Upper lobe of left lung (tissue), 6 donors: ENCODE measurements around the gene CTNNBL1. TPM values are rescaled to one million over a fixed set of nuclear protein-coding genes. Genes with fewer than 3 reads are reported as not detected.
A peak's percentile ranks its signal among the peaks of the same experiment; 100 is the strongest.

ENCODE experiments used
- ATAC-seq, 2 donors: fragments of 200-7000 bp; cut with Tn5 transposase; one replicate each; pipeline ENCODE4 v1.9.1; 2022; ENCODE audit warnings: mild to moderate bottlenecking in 2 of 2, moderate library complexity in 2 of 2; ENCODE audit not compliant: low FRiP score in 2 of 2
- DNase-seq, 2 donors: peaks; one replicate each; pipeline ENCODE4 v3.0.0-alpha.2; 2019 to 2020
- H3K27ac ChIP-seq, 4 donors: fragments of 200-600 bp; sonication (generic); one replicate each; pipeline ENCODE4 v1.5.1; 2016 to 2019
- H3K27me3 ChIP-seq, 4 donors: fragments of 200-600 bp; sonication (generic); one replicate each; pipeline ENCODE4 v1.5.1; 2017 to 2019
- H3K36me3 ChIP-seq, 4 donors: fragments of 200-600 bp; sonication (generic); one replicate each; pipeline ENCODE4 v1.5.1; 2016 to 2019
- H3K4me1 ChIP-seq, 4 donors: fragments of 200-600 bp; sonication (generic); one replicate each; pipeline ENCODE4 v1.5.1; 2018 to 2019
- H3K4me3 ChIP-seq, 4 donors: fragments of 200-600 bp; sonication (generic); one replicate each; pipeline ENCODE4 v1.5.1; 2017 to 2019; ENCODE audit warnings: mild to moderate bottlenecking in 2 of 4, moderate library complexity in 1 of 4
- H3K9me3 ChIP-seq, 4 donors: fragments of 200-600 bp; sonication (generic); one replicate each; pipeline ENCODE4 v1.5.1; 2018 to 2019
- CTCF ChIP-seq, 6 experiments: fragments of 450-650 bp in 4 of 6; fragments of 200-600 bp in 2 of 6; sonication (generic) in 2 of 6; IDR thresholded peaks; one replicate each; pipeline ENCODE4 v1.5.1; 2016 to 2019; ENCODE audit warnings: antibody characterized with exemption in 6 of 6
- EP300 ChIP-seq, 4 donors: sonication (generic); formaldehyde crosslinking; IDR thresholded peaks; one replicate each; pipeline ENCODE4 v1.5.1; 2017; ENCODE audit warnings: antibody characterized with exemption in 4 of 4, control low read depth in 2 of 4
- POLR2A ChIP-seq, 4 donors: fragments of 450-650 bp; IDR thresholded peaks; one replicate each; pipeline ENCODE4 v1.5.1; 2016 to 2017; ENCODE audit warnings: antibody characterized with exemption in 4 of 4, mild to moderate bottlenecking in 2 of 4
- POLR2AphosphoS5 ChIP-seq, 2 donors: sonication (generic); formaldehyde crosslinking; IDR thresholded peaks; one replicate each; pipeline ENCODE4 v1.5.1; 2017; ENCODE audit warnings: antibody characterized with exemption in 2 of 2
- WGBS, 2 donors: methylation state at CpG; one replicate each; pipeline ENCODE4 v1.1.5; 2017 to 2018; 5-methylcytosine and 5-hydroxymethylcytosine counted together
- total RNA-seq, 6 donors: library from RNA; depleted of rRNA in 4 of 6; stranded (reverse); fragments of >200 nt in 4 of 6; gene quantifications; one replicate each; pipeline versions ENCODE4 v1.1.0 to v1.2.1, GENCODE V29; 2016 to 2021
- donor health status: DM: no; HTN: no; CAD: no; lungs with moderate emphysema.
- donor health status: DM: no; HTN: yes; CAD: no; lungs with severe emphysema.

Gene CTNNBL1
- total RNA-seq, 6 donors from 2014 or later: 25.1 to 61.0 (median 29.1) TPM

DNA sequence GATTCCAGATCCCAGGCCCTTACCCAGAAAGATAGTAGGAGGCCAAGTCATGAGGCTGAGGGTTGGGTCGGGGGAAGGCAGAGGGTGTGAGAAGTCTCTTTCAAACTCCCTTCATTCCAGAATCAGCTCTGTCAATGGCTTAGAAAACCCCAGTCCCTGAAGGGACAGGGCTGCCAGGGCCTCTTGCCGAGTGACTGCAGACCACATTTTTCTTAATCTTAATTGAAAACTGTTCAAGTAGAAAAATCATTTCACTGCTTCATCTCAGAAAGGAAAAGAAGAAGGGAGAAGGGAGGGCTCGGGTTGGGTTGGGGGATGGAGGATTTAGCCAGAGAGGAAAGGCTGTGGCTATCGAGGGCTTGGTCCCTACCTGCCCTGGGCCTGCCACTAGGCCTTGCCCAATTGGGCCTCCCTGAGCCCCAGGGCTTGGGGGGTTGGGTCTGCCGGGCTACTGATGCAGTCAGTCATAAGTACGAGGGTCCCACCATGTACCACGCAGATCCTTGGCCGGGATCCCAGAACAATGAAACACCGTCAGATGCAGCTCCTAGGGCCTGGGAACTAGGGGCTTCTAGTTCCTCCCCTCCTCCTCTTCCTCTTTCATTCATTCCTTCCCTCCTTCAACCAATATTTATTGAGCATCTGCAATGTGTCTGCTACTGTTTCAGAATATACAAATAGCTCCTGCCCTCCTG is 44.0 kb upstream of the CTNNBL1 start:
- H3K9me3 ChIP-seq: no peaks in the 10 kb centered on the region
- H3K27me3 ChIP-seq: no peaks in the 10 kb centered on the region
- TF ChIP-seq CTCF (IDR thresholded peaks at IDR 0.05): no peak
- TF ChIP-seq POLR2AphosphoS5 (IDR thresholded peaks at IDR 0.05): no peak
- no peak for TF ChIP-seq POLR2A (IDR thresholded peaks at IDR 0.05)
- TF ChIP-seq EP300 (IDR thresholded peaks at IDR 0.05): no peak
- H3K4me1 ChIP-seq: no peaks in the 10 kb centered on the region
- ATAC-seq: no peak
- H3K36me3 ChIP-seq: no peaks in the 10 kb centered on the region
- H3K4me3 ChIP-seq: no peak overlapping the region
- 81 to 82% methylated on average over 9 of the region's 9 CpGs for WGBS, 2 donors
- H3K27ac ChIP-seq: no peak overlapping the region
- DNase-seq: peak in 1 of 2 donors; percentile 29

GRCh38 chr20:37650661-37651060 is 43.2 kb upstream of the CTNNBL1 start:
- TF ChIP-seq EP300 (IDR thresholded peaks at IDR 0.05) (no peak), CTCF (IDR thresholded peaks at IDR 0.05) (no peak), POLR2A (IDR thresholded peaks at IDR 0.05) (no peak), POLR2AphosphoS5 (IDR thresholded peaks at IDR 0.05) (no peak)
- ATAC-seq (no peak), DNase-seq (no peak)
- no peaks in the 10 kb centered on the region for H3K27me3 ChIP-seq
- no peak overlapping the region for H3K27ac ChIP-seq
- no peaks in the 10 kb centered on the region for H3K4me1 ChIP-seq
- H3K36me3 ChIP-seq: no peaks in the 10 kb centered on the region
- H3K4me3 ChIP-seq: no peak overlapping the region
- WGBS, 2 donors: 86 to 88% methylated on average over 3 of the region's 3 CpGs
- no peaks in the 10 kb centered on the region for H3K9me3 ChIP-seq

- Histone ChIP-seq H3K36me3 (no peaks in the 10 kb centered on the region), H3K27ac (no peak overlapping the region), H3K4me1 (no peaks in the 10 kb centered on the region), H3K27me3 (no peaks in the 10 kb centered on the region), H3K4me3 (no peak overlapping the region), H3K9me3 (no peaks in the 10 kb centered on the region)
- ATAC-seq (peak; percentile 54 to 55), DNase-seq (peak; percentile 36 to 56)
- WGBS, 2 donors: 37 to 44% methylated on average over 5 of the region's 5 CpGs
- TF ChIP-seq POLR2A (IDR thresholded peaks at IDR 0.05) (no peak), CTCF (IDR thresholded peaks at IDR 0.05) (peak; percentile 22 to 58 (median 47))
These were observed 41.9 kb upstream of the CTNNBL1 start for GRCh38 chr20:37651932-37652331.

GRCh38 chr20:37656945-37657344 is 36.9 kb upstream of the CTNNBL1 start:
- H3K27ac ChIP-seq: no peak overlapping the region
- no peak for ATAC-seq

DNA sequence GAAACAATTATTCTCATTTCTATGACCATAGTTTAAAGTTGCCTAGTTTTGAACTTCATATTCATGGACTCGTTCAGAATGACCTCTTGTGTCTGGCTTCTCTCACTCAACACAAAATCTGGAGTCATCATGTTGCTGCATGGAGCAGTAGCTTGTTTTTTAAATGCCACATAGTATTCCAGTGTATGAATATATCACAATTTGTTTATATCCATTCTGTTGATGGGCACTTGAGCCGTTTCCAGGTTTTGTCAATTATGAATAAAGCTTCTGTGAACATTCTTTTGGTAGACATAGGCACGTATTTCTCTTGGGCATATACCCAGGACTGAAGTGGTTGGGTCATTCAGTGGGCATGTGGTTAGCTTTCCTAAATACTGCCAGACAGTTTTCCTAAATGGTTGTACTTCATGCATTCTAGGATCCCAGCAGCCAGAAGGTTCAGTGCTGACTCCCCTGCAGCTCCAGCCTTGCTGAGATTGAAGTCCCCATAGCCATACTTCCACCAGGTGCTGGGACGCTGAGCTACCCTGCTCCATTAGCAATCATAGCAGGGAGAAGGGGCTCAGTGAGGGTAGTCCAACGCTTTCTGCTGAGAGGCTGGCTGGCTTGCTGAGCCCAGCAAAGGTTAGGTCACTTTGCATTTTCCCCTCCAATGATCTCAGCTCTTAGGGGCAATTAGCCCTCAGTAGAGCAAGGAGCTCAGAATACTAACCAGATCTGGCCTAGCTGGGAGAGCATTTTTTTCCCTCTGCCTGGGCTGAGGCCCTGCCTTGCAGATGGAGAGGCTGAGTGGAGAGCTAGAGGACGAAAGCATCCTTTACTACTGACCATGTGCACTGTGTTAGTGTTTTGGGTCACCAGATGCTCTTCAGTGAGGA is 35.7 kb upstream of the CTNNBL1 start:
- Histone ChIP-seq H3K27me3 (no peaks in the 10 kb centered on the region), H3K4me1 (no peaks in the 10 kb centered on the region), H3K36me3 (no peaks in the 10 kb centered on the region), H3K9me3 (no peaks in the 10 kb centered on the region), H3K4me3 (no peak overlapping the region), H3K27ac (no peak overlapping the region)
- TF ChIP-seq EP300 (IDR thresholded peaks at IDR 0.05) (no peak), CTCF (IDR thresholded peaks at IDR 0.05) (no peak), POLR2A (IDR thresholded peaks at IDR 0.05) (no peak), POLR2AphosphoS5 (IDR thresholded peaks at IDR 0.05) (no peak)
- WGBS, 2 donors: 55 to 62% methylated on average over 4 to 6 of the region's 6 CpGs
- ATAC-seq (no peak), DNase-seq (no peak)

More at GRCh38 chr20:37656945-37657344, 36.9 kb upstream of the CTNNBL1 start:
- TF ChIP-seq POLR2A (IDR thresholded peaks at IDR 0.05) (no peak), EP300 (IDR thresholded peaks at IDR 0.05) (no peak)
- no peak for DNase-seq
- Histone ChIP-seq H3K9me3 (no peaks in the 10 kb centered on the region), H3K36me3 (no peaks in the 10 kb centered on the region), H3K4me3 (no peak overlapping the region), H3K4me1 (no peaks in the 10 kb centered on the region), H3K27me3 (no peaks in the 10 kb centered on the region)
- WGBS, 2 donors: 76 to 81% methylated on average over 6 of the region's 6 CpGs
